Right kidney (tissue), 9 donors: ENCODE data around the gene CDRT15.
"Not testable (repeated sequence)": the region's sequence is repeated elsewhere in the genome, so short reads cannot be mapped to it uniquely, and the experiment has no call there.

Source experiments
- DNase-seq: peaks from one replicate; pipeline ENCODE4 v3.0.0-alpha.2; 2016
- long read RNA-seq, 8 donors: transcript quantifications; one replicate each; lab custom pipeline, GENCODE V29; 2026

Gene CDRT15
- long read RNA-seq, donor 1: 0 reads
- long read RNA-seq, donor 2: 0 reads
- long read RNA-seq, donor 3: 0 reads
- long read RNA-seq, donor 4: 0 reads
- long read RNA-seq, donor 5: 0 reads
- long read RNA-seq, donor 6: 0 reads
- long read RNA-seq, donor 7: 0 reads
- long read RNA-seq, donor 8: 0 reads

DNA sequence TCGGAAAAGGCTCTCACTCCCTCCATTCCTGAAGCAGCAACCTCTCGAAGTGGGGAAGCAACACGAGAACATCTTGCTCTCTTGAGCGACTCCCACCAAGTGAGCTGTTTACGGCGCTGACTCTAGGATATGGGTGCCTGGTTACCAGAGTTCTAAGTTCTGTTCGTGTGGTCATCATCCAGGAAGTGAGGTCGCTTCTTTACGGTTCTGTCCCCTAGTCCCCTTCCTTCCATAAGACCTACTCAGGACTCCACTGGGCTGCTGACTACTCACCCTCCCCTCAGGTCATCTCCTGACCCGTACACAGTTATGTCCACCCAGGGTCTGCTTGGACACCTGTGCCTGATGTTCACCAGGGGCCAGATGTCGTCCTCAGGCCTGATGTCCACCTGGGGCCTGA lies at the start of gene CDRT15:
Gene CDRT15, minus strand, starts transcription at position 101 of the 400 bp plus-strand sequence. Its CDS starts 29 bp downstream, at position 72.
- not testable (repeated sequence) for DNase-seq

DNA sequence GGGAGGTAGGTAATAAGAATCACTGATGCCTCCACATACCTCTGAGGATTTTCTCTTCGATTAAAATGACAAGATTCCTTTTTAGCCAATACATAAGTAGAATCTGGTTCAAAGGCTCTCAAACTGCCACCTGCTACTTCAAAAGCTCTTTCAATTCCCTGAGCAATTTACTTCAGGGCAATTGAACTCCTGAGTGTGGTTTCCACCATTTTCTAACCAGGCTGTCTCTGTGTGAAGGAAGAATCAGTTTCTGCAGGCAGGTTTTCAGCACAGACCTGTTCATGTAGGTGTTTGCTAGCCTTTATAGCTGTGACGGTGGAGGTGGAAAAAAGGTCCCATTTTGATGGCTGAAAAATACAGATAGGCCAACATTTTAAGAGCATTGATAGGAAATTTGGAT lies 46.1 kb upstream of the CDRT15 start:
- DNase-seq: no peak

DNA sequence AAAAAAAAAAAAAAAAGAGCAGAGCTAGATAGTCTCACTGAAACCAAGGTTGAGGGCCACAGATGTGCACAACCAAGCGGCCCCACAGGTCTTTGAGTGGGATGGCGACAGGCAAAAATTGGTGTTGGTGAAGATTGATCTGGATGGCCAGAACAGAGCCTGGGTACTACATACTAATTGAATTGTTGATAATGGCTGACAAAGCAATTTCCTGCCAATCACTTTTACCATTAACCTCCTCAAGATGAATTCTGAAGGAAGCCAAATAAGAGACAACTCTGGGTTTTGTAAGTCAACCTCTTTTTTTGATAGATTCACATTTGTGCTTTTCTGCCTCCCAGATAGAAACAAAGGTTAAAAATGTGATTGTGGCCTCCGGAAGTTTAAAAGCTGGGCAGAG lies 44.9 kb upstream of the CDRT15 start:
- DNase-seq: no peak

DNA sequence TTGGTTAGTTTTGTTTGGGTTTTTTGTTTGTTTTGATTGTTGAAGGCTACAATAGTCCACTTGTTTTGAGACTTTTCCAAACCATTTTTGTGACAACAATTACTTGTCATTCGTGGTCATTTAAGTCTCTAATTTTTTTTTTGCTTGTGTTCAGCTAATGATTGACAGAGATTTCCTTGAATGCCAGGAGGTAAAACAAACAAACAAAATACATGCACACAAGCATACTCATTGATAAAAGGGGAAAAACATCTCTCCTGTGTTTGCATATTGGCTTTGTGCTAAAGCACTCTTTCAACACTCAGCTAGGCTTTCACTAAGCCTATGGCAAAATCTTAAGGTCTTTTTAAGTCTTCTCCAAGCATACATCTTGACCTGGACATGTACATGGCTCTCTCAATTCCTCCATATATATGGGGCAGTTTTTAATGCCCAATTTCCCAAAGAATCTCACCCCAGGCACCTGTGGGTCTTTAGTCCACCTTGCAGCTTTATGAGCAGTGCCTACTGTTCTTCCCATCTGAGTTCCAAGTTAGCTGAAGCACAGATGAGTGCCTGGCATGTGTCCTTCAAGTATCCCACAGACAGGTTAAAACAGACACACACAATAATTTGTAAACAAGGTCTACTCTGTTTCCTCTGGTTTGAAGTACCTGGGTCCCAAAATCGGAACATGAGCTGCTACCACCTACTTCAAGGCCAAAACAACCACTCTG lies 40.0 kb upstream of the CDRT15 start:
- DNase-seq: no peak

DNA sequence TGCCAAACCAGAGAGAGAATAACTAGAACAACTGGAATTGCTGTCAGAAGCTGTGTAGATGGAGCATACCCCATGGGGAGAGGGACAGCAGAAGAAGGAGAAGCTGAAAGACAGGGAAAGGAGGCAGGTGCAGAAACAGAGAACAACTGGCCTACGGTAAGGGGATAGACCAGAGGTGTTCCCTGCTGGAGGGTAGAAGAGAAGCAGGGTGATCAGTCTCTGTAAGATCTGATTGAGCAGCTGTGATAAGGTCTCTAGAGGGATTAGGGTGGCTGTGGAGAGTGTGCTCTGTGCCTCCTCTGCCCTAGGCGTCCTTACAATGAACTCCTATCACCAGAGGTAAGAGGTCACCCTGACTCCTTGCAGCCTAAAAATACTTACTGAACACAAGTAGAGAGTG lies 33.8 kb upstream of the CDRT15 start:
- DNase-seq: no peak

DNA sequence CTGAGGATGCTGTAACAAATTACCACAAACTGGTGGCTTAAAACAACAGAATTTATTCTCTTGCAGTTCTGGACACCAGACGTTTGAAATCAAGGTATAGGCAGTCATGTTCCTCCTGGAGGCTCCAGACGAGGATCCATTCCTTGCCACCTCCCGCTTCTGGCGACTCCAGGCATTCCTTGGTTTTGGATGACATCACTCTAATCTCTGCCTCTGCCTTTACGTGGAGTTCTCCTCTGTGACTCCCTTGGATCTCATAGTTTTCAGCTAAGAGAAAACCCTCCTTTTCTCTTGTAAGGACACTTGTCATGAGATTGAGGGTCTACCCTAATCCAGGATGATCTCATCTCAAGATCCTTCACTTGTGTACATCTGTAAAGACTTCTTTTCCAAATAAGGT lies 32.8 kb upstream of the CDRT15 start:
- no peak for DNase-seq

DNA sequence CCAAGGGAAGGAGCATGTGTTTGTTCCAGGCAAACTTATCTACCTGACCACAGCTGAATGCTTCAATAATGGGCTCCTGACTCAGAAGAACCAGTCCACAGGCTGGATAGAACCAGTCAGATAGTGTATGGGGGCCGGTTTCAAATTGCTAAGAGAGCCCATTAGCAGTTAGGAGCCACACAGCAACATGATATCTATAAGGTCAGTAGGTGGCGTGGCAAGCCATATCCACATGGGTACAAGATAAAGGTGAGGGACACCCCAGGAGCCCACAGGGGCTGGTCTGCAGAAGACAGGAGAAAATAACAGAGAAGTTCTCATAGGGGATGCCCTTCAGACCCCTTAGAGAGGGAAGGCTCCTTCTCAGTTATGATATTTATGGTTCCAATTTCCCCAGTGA lies 31.6 kb upstream of the CDRT15 start:
- no peak for DNase-seq

DNA sequence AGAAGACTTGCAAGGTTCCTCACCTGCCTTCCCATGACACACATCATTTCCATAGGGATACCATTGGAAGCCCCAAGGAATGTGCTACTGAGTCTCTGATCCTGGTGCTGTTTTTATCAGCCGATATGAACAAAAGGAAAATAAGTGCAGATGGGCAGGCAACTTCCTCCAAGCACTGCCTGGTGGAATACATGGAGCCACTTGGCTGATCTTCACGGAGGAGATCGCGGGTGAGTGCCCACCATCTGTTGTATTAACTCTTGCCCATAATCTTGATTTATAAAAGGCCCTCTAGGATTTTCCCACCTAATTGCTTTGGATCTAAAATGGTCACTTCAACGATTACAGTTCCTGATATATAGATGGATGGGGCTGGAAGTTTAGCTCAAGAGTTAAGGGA lies 24.7 kb upstream of the CDRT15 start:
- no peak for DNase-seq

DNA sequence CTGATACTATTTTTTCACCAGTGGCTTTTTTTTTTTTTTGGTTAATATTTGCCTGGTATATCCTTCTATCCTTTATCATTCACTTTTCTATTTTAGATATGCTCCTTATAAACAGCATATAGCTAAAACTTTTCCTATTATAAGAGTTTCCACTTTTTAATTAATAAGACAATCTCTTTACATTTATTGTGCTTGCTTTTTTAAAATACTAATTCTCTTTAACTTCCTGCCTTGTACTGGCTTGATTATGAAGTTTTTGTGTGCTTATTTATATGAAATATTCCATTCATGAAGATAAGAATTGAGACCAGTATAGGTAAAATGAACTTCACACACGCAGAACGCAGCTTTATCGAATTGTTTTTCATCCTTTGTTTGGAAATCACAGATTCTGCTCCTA lies 9.0 kb upstream of the CDRT15 start:
- DNase-seq: no peak

DNA sequence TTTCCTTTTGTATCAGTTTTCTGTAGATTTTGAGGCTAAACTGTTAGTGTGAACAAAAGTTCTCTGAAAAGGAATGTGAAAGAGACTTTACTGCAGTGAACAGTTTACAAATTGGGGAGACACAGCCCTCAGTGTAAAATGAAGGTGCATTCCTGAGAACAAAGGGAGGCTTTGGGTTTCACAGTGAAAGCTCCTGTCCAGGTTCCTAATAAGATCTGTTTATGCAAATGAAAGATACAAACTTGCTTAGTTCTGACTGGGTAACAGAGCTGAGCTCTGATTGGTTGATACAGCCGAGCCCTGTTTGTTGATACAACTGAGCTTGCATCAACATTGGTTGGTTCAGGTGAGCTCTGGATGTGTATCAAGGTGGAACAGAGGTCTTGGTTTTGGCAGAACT lies 8.3 kb upstream of the CDRT15 start:
- DNase-seq: no peak

DNA sequence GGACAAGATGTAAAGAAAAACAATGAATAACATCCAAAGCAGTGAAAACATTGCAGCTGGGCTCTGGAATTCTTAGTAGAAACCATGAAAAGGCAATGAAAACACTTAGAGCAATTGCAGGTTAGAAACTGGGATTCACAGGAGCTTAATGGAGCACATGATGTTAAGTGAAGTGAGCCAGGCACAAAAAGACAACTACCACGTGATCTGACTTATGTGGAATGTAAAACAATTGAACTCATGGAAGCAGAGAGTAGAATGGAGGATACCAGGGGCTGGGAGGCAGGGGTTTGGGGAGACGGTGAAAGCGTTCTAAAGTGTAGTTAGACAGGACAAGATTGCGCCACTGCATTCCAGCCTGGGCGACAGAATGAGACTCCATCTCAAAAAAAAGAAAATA lies 2.6 kb upstream of the CDRT15 start:
- not testable (repeated sequence) for DNase-seq

DNA sequence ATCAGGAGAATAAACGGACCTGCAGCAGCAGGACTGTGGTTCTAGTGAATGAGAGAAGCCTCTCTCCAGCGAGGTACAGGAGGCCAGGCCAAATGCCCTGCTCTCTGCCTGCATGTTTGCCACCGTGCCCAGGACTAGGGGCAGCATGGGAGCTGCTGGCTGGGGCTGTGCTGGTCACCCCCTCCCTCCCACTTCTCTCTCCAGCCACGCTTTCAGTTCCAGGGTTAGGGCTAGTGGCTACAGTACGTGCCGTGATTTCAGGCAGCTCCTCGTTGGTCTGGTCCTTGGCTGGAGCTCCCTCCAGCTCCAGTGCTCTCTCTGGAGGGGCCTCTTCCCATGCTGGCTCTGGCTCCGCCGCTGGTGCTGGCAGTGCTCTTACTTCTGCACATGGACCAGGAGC lies 630 bp downstream of the CDRT15 start:
- DNase-seq: not testable (repeated sequence)

DNA sequence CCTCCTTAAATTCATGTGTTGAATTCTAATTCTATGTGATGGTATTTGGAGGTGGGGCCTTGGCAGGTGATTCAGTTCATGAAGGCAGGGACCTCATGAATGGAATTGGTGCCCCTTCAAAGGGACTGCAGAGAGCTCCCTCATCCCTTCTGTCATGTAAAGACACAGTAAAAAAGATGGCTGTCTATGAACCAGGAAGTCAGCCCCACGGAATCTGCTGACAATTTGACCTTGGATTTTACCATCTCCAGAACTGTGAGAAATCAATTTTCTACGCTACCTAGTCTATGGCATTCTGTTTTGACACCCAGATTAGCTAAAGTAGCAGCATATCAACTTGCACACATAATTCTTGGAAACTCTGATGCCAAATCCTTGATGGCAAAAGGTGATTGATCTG lies 1.6 kb downstream of the CDRT15 start:
- not testable (repeated sequence) for DNase-seq

DNA sequence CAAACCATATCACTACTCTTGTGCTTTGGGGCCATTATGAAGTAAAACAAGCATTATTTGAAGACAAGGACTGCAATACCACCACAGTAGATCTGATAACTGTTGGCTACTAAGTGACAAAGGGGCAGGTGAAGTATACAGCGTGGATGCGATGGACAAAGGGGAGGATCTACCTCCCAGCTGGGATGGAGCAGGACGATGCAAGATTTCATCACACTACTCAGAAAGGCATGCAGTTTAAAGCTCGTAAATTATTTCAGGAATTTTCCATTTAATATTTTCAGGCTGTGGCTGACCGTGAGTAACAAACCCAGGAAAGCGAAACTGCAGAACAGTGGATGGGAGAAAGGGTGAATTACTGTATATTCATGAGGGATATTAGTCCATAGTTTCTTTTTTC lies 5.5 kb downstream of the CDRT15 start:
- not testable (repeated sequence) for DNase-seq

DNA sequence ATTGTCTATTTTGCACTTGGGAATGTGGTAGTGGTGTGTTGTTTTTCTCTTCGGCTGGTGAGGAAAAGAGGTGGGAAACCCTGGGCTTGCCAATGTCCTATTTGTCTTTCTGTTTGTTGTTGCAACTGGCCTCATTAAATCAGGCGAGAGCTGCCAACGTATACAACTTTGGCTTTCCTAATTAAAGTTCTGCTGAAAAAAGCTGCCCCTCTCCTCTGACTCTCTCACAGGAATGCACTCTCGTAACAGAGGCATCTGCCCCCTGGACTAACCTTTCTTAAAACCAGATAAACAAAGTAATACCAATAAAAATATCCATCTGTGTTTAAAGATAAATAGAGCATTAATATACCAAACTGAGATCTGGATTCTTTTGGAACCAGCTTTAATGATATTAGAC lies 7.8 kb downstream of the CDRT15 start:
- DNase-seq: no peak

DNA sequence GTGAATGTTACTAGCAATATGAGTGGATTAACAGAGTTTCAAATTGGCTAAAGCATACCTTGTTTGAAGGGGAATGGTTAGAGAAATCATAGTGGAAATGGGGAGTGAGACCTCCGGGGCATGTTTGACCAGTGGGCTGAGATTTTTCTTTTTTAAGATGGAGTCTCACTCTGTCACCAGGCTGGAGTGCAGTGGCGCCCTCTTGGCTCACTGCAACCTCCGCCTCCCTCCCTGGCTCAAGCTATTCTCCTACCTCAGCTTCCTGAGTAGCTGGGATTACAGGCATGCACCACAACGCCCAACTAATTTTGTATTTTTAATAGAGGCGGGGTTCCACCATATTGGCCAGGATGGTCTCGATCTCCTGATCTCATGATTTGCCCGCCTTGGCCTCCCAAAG lies 9.6 kb downstream of the CDRT15 start:
- no peak for DNase-seq

DNA sequence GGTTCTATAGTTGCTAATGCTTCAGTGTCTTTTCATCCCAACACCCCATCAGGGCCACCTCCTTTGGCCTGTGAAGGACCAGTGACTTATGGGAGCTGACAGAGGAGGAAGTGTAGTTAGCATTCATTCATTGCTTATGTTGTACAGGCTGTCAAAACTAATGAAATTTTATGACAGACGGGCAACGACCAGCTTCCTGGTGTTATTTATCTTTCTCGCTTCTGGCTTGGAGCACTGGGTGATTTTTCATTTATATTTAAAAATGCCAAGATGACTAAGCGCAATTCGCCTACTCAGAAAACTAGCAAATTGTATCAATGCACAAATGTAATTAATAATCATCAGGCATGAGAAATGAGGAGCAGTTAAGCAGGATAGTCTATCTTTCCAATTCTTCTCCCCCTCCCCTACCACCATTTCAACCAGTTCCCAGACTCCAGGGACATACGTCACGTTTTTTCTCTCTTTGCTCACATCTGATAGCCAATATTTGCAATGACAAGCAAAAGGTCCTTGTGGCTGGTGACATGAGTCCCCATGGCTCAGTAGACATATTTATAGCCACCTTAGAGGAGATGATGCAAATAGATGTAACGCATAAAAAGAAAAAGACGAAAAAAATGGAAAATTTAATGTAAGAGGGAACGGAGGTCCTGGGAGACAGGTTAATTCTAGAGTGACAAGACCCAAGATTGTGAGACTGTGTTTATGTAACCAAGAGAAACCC lies 11.2 kb downstream of the CDRT15 start:
- DNase-seq: no peak

DNA sequence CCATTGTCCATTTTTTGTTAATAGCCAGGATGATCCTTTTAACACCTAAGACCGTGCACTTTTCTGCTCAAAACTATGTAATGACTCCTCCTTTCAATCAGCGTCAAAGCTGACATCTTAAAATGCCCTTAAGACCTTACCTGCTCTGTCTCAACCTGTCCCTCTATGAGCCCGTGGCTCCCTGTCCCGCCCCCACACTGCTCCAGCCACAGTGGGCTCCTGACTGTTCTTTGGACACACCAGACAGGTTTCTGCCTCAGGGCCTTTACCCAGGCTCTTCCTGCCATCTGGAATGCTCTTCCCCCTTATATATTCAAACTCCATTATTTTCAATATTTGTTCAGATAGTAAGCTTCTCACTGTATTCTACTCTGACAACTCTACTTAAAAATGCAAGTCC lies 14.1 kb downstream of the CDRT15 start:
- no peak for DNase-seq

DNA sequence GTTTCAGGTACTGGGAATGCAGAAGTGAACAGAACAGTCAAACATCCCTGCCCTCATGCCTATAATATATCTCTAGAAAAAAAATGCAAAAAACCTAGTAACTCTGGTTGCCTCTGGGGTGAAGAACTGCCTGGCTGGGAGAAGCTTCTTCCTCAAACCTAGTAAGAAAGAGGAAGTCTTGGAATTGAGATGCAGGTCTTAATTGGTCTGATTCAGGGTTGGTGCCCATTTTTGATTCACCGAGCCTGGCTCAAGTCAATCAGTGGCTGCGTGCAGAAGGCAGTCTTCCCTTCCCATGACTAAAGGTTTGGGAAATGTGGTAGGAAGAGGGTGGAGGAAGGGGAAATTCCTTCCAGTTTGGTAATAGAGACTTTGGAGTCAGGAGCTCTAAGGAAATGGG lies 22.4 kb downstream of the CDRT15 start:
- no peak for DNase-seq

DNA sequence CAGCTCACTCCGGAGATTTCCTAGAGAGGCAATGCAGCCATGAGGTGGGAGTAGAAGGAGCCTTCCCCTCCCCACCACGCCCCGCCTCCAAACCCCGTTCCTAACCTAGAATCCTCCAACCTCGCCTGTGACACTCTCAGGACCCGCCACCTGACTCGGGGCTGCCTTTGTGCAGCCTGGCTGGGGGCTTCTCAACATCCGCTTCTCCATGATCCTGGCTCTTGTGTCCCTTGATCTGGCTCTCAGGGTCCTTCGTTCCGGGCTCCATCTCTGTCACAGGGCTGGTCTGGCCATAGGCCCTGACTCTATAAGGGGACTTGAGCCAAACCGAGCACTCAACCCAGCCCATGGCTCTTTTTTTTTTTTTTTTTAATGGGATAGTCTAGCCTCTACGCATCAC lies 24.3 kb downstream of the CDRT15 start:
- no peak for DNase-seq

DNA sequence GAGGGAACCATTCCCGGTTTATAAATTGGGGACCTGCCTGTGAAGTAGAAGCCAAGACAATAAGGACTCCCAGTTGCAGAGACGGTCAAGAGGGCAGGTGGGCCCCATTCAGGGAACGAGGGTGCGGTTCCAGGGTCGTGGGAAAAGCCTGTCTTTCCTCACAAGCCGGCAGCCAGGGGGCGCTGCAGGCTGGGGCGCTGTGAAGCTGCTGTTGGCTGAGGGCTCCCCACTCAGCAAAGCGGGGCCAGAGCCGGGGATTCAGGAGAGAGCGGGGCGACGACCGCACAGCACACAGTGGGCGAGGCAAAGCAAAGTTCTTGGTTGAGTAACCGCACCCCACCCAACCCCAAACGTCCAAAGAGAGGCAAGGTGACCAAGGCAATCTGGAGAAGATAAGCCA lies 24.9 kb downstream of the CDRT15 start:
- no peak for DNase-seq

DNA sequence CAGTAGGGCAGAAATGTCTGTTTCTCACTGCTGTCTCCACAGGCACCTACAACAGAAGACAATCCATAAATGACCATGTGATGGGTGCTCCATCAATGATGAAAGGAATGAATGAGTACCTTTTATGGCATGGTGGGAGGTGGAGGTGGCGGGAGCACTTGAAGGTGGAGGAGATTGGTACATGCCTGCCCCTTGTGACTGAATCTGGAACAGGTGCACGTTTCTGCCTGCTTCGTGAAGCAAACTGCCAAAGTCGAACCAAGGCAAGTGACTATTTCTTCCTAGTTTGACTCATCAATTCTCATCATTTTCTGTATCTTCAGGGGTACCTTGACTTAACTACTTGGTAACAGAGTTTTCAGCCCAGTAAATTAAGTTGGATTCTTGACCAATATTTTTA lies 25.4 kb downstream of the CDRT15 start:
- DNase-seq: no peak

DNA sequence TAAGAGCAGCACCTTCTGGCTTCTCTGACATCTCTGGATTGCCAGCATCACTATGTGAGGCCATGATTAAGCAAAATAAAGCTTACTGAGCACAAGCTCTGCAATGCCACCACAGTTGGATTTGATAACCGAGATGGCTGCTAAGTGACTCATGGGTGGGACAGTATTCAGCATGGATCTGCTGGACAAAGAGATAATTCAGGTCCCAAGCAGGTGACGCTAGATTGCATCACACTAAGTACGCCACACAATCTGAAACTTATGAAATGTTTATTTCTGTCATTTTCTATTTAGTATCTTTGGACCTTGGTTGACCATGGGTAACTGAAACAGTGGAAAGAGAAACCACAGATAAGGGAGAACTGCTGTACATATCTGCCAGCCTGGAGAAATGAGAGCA lies 27.4 kb downstream of the CDRT15 start:
- no peak for DNase-seq

DNA sequence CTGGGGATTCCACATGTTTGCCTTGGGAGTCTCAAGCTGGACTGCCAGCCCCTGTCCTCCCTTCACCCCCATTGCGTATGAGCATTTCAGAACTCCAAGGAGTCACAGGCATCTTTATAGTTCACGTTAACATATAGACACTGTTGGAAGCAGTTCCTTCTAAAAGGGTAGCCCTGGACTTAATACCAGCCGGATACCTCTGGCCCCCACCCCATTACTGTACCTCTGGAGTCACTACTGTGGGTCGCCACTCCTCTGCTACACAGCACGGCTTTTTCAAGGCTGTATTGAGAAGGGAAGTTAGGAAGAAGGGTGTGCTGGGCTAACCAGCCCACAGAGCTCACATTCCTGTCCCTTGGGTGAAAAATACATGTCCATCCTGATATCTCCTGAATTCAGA lies 28.9 kb downstream of the CDRT15 start:
- no peak for DNase-seq
